ENCODE results near the gene PHF21B.

DNA sequence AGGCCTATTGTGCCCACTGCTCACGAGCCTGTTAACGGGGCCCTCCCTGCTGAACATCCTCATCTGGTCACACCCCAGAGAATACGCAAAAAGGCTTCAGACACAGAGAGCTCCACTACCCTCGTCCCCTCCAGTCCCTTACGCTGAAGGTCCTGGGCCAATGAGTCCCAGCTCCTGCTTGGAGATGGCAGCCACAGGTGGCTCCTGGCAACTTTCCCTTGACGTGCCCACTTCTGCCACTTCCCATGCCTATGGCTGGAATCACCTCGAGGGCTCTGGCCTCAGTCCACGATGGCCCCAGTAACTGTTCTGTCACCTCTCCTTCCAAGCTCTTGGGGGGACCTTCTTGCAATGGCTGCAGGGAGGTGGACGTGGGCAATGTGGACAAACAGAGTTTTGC, 12.7 kb downstream of the PHF21B start:
- TF ChIP-seq BHLHE40 (IDR thresholded peaks at IDR 0.05; ENCODE audit: borderline replicate concordance) (no peak), TARDBP (IDR thresholded peaks at IDR 0.05) (no peak), ELF4 (IDR thresholded peaks at IDR 0.05) (no peak), SP1 (IDR thresholded peaks at IDR 0.05) (no peak), FOXK2 (IDR thresholded peaks at IDR 0.05) (no peak)

Measured in HEK293T (cell line).